Islet precursor cell (in vitro differentiated cells): ENCODE results near the gene RBM18.

Experiments used
- DNase-seq: peaks from one replicate; pipeline ENCODE4 v3.0.0-alpha.2; 2018

RBM18 gene

GRCh38 chr9:122201641-122202040, 63.0 kb downstream of the RBM18 start:
- no peak for DNase-seq

GRCh38 chr9:122200960-122201595, 63.6 kb downstream of the RBM18 start:
- no peak for DNase-seq

- DNase-seq = no peak
Observed at GRCh38 chr9:122197882-122198281, 66.8 kb downstream of the RBM18 start.

GRCh38 chr9:122197426-122197825, 67.2 kb downstream of the RBM18 start:
- no peak for DNase-seq

- DNase-seq = no peak
Observed at GRCh38 chr9:122195875-122196274, 68.8 kb downstream of the RBM18 start.

- no peak for DNase-seq
Observed at GRCh38 chr9:122193651-122194050, 71.0 kb downstream of the RBM18 start.

GRCh38 chr9:122192914-122193525, 71.6 kb downstream of the RBM18 start:
- no peak for DNase-seq

GRCh38 chr9:122192261-122192875, 72.3 kb downstream of the RBM18 start:
- DNase-seq = no peak

GRCh38 chr9:122191584-122191983, 73.1 kb downstream of the RBM18 start:
- DNase-seq = no peak

- DNase-seq = no peak
Observed at GRCh38 chr9:122190597-122191381, 73.9 kb downstream of the RBM18 start.

GRCh38 chr9:122188369-122188768, 76.3 kb downstream of the RBM18 start:
- no peak for DNase-seq
